ENCODE results near the gene PRRX1.

PRRX1 gene

DNA sequence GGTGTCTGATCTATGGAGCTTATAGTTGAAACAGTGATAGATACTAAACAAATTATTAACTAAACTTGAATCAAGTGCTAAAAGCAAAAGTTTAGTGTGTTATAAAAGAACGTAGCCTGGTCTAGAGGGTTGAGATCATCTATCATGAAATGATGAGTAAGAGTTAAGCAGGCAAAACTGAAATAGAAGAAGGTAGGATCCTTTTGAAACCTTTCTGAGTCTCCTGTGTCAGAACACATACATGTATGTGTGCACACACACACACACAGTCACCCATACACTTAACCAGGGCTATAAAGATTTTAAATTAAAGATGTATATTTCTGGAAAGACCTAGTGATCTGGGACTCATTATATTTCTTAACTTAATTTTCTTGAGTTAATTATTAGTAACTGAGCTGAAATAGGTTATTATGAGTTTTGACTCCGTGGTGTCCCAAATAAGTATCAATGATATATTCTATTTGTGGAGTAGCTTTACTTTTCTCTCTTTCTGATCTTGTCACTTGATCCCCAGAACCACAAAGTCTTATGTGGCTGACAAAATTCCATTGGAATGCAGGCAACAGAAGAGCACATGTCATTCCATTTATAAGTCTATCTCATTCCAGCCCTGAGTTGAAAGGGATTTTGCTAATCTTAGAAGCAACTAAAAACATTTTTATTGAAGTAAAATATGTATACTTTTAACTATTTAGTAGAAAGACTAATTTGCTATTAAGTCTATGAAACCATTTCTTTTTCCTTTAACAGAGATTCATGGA is 70.7 kb downstream of the PRRX1 start:
- Mint-ChIP-seq H3K27ac (no peak overlapping the region), H3K4me1 (ENCODE audit: low read depth) (no peaks in the 10 kb centered on the region), H3K9me3 (peaks cover under 1% of the 10 kb centered on the region), H3K4me3 (no peak overlapping the region), H3K27me3 (ENCODE audit: low read depth) (no peaks in the 10 kb centered on the region), H3K36me3 (ENCODE audit: low read depth) (no peaks in the 10 kb centered on the region)

DNA sequence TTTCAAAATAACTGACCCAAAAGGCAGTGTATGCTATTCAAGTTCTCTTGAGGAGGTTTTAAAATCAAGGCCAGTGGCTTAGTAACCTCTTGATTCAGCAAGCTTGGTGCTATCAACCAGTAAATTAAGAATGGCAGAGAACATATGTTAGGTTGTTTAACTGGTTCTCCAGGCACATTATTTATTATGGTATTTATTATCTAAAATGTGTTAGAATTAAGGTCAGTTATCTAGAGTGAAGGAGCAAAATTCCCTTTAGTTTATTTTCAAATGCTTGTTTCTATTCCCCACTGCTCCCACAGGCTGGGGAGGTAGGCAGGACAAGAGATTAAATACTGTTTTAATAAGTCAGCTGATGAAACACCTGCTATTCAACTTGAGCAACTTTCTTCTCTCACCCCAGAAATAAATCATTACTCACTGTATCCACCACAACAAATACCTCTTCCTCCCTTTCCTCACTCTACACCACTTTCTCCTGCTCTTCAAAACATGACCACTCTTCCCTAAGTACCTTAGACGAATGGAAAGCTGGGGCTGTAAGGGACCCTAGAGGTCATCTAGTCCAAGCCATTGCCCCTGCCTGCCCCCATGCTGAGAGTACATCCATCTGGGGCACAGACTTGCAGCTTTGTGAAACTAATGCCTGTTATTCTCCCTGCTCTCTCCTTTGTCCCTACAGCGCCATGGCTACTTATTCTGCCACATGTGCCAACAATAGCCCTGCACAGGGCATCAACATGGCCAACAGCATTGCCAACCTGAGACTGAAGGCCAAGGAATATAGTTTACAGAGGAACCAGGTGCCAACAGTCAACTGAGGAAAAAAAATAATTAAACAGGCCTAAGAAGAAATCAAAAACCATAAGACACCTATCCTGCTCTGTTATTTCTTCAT is 71.7 kb downstream of the PRRX1 start:
- Mint-ChIP-seq H3K27me3 (ENCODE audit: low read depth) (no peaks in the 10 kb centered on the region), H3K27ac (no peak overlapping the region), H3K4me1 (ENCODE audit: low read depth) (no peaks in the 10 kb centered on the region), H3K9me3 (peaks cover 5% of the 10 kb centered on the region), H3K4me3 (no peak overlapping the region), H3K36me3 (ENCODE audit: low read depth) (no peaks in the 10 kb centered on the region)

DNA sequence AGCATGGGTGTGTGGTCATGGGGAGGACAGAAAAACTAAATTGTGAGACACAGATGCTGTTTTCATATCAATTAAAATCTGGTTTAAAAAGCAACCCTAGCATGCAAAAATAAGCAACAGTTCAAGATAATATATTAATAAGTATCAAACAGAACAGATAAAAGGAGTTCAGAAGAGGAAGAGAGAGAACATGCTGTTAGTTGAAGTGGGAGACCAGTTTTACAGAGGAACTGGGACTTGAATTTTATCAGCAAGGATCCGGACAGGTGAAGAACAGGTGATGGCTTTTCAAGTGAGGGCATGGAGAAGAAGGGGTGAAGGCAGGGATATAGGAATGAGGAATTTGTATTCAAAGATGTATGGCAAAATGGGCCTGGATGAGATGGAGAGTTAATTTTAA is 75.9 kb downstream of the PRRX1 start:
- no peaks in the 10 kb centered on the region for H3K27me3 Mint-ChIP-seq (ENCODE audit: low read depth)
- no peak overlapping the region for H3K4me3 Mint-ChIP-seq
- peaks cover 5% of the 10 kb centered on the region for H3K9me3 Mint-ChIP-seq
- H3K27ac Mint-ChIP-seq, result no peak overlapping the region
- H3K36me3 Mint-ChIP-seq (ENCODE audit: low read depth), result no peaks in the 10 kb centered on the region
- no peaks in the 10 kb centered on the region for H3K4me1 Mint-ChIP-seq (ENCODE audit: low read depth)

DNA sequence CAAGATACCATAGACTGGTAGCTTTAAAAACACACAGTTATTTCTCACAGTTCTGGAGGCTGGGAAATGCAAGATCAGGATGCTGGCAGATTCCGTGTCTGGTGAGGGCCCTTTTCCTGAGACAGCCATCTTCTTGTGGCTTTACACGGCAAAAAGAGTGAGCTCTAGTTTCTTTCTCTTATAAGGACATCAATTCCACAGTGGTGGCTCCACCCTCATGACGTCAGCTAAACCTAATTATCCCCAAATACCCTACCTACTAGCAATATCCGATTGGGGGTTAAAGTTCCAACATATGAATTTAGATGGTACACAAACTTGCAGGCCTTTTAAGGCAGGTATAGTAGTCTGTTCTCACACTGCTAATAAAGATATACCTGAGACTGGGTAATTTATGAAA is 77.7 kb downstream of the PRRX1 start:
- H3K4me3 Mint-ChIP-seq, result no peak overlapping the region
- H3K27me3 Mint-ChIP-seq (ENCODE audit: low read depth), result no peaks in the 10 kb centered on the region
- H3K36me3 Mint-ChIP-seq (ENCODE audit: low read depth), result no peaks in the 10 kb centered on the region
- no peaks in the 10 kb centered on the region for H3K4me1 Mint-ChIP-seq (ENCODE audit: low read depth)
- H3K27ac Mint-ChIP-seq, result no peak overlapping the region
- peaks cover 5% of the 10 kb centered on the region for H3K9me3 Mint-ChIP-seq

DNA sequence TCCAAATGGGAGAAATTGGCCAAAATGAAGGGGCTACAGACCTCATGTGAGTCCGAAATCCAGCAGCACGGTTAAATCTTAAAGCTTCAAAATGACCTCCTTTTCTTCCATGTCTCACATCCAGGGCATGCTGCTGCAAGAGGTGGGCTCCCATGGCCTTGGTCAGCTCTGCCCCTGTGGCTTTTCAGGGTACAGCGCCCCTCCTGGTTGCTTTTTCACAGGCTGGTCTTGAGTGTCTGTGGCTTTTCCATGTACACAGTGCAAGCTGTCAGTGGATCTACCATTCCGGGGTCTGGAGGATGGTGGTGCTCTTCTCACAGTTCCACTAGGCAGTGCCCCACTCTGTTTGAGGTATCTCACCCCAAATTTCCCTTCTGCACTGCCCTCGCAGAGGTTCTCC is 78.7 kb downstream of the PRRX1 start:
- Mint-ChIP-seq H3K36me3 (ENCODE audit: low read depth) (no peaks in the 10 kb centered on the region), H3K27me3 (ENCODE audit: low read depth) (no peaks in the 10 kb centered on the region), H3K4me3 (no peak overlapping the region), H3K27ac (no peak overlapping the region), H3K9me3 (peaks cover 5% of the 10 kb centered on the region), H3K4me1 (ENCODE audit: low read depth) (no peaks in the 10 kb centered on the region)

DNA sequence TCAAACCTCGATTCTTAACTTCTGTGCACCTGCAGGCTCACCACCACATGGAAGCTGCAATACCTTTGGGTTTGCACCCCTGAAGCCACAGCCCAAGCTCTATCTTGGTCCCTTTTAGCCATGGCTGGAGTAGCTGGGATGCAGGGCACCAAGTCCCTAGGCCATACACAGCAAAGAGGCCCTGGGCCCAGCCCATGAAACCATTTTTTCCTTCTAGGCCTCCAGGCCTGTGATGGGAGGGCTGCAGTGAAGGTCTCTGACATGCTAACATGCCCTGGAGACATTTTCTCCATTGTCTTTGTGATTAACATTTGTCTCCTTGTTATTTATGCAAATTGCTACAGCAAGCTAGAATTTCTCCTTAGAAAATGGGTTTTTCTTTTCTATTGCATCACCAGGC is 79.2 kb downstream of the PRRX1 start:
- H3K4me3 Mint-ChIP-seq, result no peak overlapping the region
- H3K27ac Mint-ChIP-seq, result no peak overlapping the region
- no peaks in the 10 kb centered on the region for H3K4me1 Mint-ChIP-seq (ENCODE audit: low read depth)
- no peaks in the 10 kb centered on the region for H3K36me3 Mint-ChIP-seq (ENCODE audit: low read depth)
- H3K27me3 Mint-ChIP-seq (ENCODE audit: low read depth), result no peaks in the 10 kb centered on the region
- peaks cover 5% of the 10 kb centered on the region for H3K9me3 Mint-ChIP-seq

DNA sequence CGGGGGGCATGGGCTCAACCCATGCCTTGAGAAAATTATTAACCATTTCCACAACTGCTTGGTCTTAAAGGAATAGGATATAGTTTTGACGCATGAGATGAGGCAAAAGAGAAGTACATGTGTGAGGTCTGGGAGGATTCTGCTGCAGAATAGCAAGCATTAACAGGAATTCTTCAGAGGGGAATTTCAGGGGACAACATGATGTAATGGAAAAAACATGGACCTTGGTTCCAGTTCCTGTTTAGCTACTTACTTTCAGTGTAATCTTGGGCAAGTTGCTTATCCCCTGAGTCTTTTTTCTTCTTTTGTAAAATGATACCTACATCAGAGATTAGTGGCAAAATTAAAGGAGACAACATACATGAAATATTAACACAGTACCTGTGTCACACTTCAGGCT is 85.6 kb downstream of the PRRX1 start:
- Mint-ChIP-seq H3K4me3 (no peak overlapping the region), H3K27me3 (ENCODE audit: low read depth) (no peaks in the 10 kb centered on the region)

DNA sequence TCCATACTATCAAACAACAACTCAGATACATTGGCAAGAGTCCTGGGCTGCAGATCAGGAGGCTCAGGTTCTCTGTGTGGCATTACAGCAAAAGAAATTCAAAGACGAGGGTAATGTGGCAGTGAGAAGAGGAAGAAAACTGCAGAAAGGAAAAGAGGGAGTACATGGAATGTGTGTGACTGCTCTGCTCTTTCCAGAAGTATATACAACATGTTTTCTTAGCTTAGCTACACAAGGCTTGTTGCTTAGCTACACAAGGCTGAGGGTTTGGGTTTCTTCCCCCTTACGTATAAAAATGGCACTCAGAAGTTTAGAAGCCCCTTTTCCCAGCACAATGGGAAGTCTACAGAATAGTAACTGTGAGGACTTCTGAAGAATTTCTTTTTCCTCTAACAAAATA is 86.0 kb downstream of the PRRX1 start:
- Mint-ChIP-seq H3K27ac (no peak overlapping the region), H3K9me3 (no peaks in the 10 kb centered on the region), H3K4me1 (ENCODE audit: low read depth) (no peaks in the 10 kb centered on the region), H3K27me3 (ENCODE audit: low read depth) (no peaks in the 10 kb centered on the region), H3K36me3 (ENCODE audit: low read depth) (no peaks in the 10 kb centered on the region), H3K4me3 (no peak overlapping the region)

More for the DNA sequence above, 85.6 kb downstream of the PRRX1 start:
- Mint-ChIP-seq H3K36me3 (ENCODE audit: low read depth) (no peaks in the 10 kb centered on the region), H3K9me3 (no peaks in the 10 kb centered on the region), H3K27ac (no peak overlapping the region), H3K4me1 (ENCODE audit: low read depth) (no peaks in the 10 kb centered on the region)

DNA sequence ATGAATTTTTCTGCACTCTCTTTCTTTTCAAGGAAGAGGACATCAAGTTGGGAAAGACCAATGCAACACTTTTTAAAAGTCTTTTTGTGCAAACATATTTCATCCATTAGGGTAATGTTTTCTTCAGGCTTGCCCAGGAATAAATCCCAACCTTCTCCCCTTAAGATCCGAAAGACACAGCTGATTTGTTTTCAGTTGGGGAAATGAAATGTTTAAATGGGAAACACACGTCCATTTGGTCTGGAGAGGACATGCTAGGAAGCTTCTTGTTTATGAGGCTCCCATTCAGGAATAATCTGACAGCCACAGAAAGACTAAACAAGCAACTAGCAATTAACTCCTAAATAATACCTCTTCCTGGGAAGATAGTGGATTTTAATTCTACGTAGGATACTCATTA is 91.9 kb downstream of the PRRX1 start:
- H3K9me3 Mint-ChIP-seq, result no peaks in the 10 kb centered on the region
- H3K4me1 Mint-ChIP-seq (ENCODE audit: low read depth), result no peaks in the 10 kb centered on the region
- H3K27me3 Mint-ChIP-seq (ENCODE audit: low read depth), result no peaks in the 10 kb centered on the region
- H3K27ac Mint-ChIP-seq, result no peak overlapping the region
- no peak overlapping the region for H3K4me3 Mint-ChIP-seq
- no peaks in the 10 kb centered on the region for H3K36me3 Mint-ChIP-seq (ENCODE audit: low read depth)

DNA sequence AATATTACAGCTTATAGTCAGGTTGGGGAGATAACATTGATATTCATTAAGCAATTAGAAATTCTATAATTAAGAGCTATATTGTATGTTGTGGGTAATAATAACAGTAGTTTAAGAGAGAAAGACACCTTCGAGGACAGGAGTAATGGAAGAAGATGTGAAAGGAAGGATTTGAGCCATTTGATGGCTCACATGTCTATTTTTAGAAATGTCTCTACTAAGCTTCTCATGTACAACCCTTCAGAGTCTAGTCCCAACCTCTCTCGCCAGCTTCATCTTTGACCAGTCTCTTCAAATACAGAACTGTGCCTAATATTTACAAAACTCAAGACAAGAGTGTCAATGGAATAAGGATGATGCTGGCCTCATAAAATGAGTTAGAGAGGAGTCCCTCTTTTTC is 95.1 kb downstream of the PRRX1 start:
- no peaks in the 10 kb centered on the region for H3K4me1 Mint-ChIP-seq (ENCODE audit: low read depth)
- H3K9me3 Mint-ChIP-seq, result no peaks in the 10 kb centered on the region
- no peak overlapping the region for H3K4me3 Mint-ChIP-seq
- H3K36me3 Mint-ChIP-seq (ENCODE audit: low read depth), result no peaks in the 10 kb centered on the region
- H3K27me3 Mint-ChIP-seq (ENCODE audit: low read depth), result no peaks in the 10 kb centered on the region
- no peak overlapping the region for H3K27ac Mint-ChIP-seq

DNA sequence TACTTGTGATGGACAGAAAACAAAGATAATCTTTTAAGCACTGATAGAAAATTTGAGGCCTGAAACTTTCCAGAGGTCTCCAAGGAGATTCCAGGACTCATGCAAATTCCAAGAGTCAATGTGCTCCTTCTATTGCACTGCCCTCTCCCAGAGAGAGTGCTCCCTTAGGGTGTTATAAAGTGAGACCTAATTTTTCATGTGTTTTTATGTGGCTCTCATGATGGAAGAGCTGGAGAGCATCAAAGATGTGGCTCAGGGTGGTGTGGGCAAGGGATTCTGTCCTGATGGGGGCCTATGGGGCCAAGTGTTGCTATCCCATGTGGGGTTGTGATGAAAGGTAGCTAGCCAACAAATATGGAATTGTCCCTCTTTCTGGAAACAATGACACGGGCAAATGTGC is 101.3 kb downstream of the PRRX1 start:
- Mint-ChIP-seq H3K4me3 (no peak overlapping the region), H3K27ac (no peak overlapping the region), H3K4me1 (ENCODE audit: low read depth) (no peaks in the 10 kb centered on the region), H3K27me3 (ENCODE audit: low read depth) (no peaks in the 10 kb centered on the region), H3K9me3 (no peaks in the 10 kb centered on the region), H3K36me3 (ENCODE audit: low read depth) (no peaks in the 10 kb centered on the region)

DNA sequence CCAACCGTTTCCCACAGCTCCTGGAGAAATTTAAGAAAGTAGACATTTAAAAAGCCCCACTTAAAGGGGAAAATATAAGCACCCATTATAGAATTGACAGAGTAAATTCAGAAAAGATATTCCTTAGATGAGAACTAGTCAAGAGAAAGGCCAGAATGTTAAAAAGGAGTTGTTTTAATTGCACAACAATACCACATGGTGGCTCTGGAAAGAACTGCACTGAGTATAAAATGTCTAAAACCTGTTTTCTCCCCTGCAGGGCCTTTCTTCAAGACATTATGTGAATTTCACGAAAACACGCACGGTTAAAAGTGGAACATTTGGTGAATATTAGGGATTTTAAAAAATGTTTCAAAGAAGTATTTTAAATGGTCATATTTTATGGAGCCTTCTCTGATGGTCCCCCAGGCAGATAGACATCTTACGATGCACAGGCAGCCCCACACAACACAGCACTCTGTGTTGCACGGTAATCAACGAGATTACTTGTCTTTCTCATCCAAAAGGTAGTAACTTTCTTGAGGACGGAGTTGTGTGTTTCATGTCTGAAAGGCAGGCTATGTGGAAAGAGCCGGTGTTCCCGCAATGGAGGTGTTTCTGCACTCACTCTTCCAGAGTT is 101.9 kb downstream of the PRRX1 start:
- Mint-ChIP-seq H3K4me1 (ENCODE audit: low read depth) (no peaks in the 10 kb centered on the region), H3K36me3 (ENCODE audit: low read depth) (no peaks in the 10 kb centered on the region), H3K9me3 (no peaks in the 10 kb centered on the region), H3K4me3 (no peak overlapping the region), H3K27ac (no peak overlapping the region), H3K27me3 (ENCODE audit: low read depth) (no peaks in the 10 kb centered on the region)

DNA sequence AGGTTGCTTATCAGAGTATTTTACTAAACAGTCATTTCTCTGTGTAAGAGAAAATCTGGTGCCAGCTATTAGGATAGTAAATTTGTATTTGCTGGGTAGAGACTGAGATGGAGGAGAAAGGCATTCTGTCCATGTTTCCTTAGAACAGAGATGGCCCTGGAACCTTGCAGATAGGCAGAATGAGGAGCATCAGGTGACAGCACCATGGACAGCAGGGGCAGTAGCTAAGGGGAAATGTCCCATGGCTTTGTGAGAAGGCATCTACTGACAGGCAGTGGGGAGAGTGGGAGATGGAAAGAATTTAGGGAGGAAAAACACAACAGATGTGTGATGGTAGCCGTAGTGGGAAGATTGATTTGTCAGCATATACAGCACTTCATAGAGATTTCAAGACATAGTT is 105.0 kb downstream of the PRRX1 start:
- no peaks in the 10 kb centered on the region for H3K27me3 Mint-ChIP-seq (ENCODE audit: low read depth)
- H3K9me3 Mint-ChIP-seq, result no peaks in the 10 kb centered on the region
- no peaks in the 10 kb centered on the region for H3K4me1 Mint-ChIP-seq (ENCODE audit: low read depth)

DNA sequence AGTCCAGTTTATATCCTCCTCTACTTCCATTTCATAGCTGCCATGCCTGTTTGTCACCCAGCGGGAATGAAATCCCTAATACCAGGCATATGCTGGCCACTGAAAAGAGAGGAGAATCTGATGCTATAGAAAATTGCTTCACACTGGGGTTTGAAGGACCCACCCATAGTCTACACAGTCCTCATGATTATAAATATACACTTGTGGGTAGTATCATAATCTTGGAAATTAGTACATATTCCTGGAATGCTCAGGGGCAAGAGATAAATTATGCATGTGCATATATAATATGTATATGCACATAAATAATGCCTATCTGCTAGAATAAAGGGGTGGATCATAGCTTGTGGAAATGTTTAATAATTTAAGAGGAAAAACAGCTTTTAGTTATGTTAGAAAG is 105.8 kb downstream of the PRRX1 start:
- H3K36me3 Mint-ChIP-seq (ENCODE audit: low read depth), result no peaks in the 10 kb centered on the region
- H3K27ac Mint-ChIP-seq, result no peak overlapping the region
- no peaks in the 10 kb centered on the region for H3K9me3 Mint-ChIP-seq
- H3K4me3 Mint-ChIP-seq, result no peak overlapping the region
- no peaks in the 10 kb centered on the region for H3K4me1 Mint-ChIP-seq (ENCODE audit: low read depth)
- no peaks in the 10 kb centered on the region for H3K27me3 Mint-ChIP-seq (ENCODE audit: low read depth)

More for the DNA sequence above, 105.0 kb downstream of the PRRX1 start:
- Mint-ChIP-seq H3K27ac (no peak overlapping the region), H3K4me3 (no peak overlapping the region), H3K36me3 (ENCODE audit: low read depth) (no peaks in the 10 kb centered on the region)

DNA sequence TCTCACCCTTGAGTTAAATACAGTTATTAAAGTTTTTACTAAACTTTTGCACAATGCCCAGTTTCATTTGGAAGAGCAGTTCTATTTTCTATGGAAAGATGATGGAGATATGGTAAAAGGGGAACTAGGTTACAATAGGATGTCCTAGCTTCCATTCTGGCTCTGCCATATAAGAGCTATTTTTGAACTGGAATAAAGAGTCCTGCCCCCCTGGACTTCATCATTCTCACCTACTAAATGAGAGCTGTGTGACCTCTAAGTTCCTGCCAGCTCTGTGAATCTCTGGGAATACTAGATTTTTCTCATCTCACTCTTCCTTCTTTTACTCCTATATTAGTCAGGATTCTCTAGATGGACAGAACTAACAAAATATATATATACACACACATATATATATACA is 106.3 kb downstream of the PRRX1 start:
- Mint-ChIP-seq H3K4me1 (ENCODE audit: low read depth) (no peaks in the 10 kb centered on the region), H3K27me3 (ENCODE audit: low read depth) (no peaks in the 10 kb centered on the region), H3K9me3 (no peaks in the 10 kb centered on the region), H3K27ac (no peak overlapping the region), H3K4me3 (no peak overlapping the region), H3K36me3 (ENCODE audit: low read depth) (no peaks in the 10 kb centered on the region)

Data from T-helper 1 cell treated with Interleukin-12 subunit alpha and Interleukin-12 subunit beta and Interleukin-4 antibody, amounts not matched to agents 30 μg/mL and 1 μg/mL, for 36 hours (primary cell).